HG03108 (cell line): Measurements from ENCODE around the gene C1QTNF9B.
A peak's percentile ranks its signal among the peaks of the same experiment; 100 is the strongest.

ENCODE experiments used
- ATAC-seq: cut with Tn5 transposase; IDR thresholded peaks from one replicate; pipeline ENCODE4 v1.9.1; 2021; ENCODE audit warnings: moderate library complexity; ENCODE audit not compliant: unreplicated experiment

C1QTNF9B gene

DNA sequence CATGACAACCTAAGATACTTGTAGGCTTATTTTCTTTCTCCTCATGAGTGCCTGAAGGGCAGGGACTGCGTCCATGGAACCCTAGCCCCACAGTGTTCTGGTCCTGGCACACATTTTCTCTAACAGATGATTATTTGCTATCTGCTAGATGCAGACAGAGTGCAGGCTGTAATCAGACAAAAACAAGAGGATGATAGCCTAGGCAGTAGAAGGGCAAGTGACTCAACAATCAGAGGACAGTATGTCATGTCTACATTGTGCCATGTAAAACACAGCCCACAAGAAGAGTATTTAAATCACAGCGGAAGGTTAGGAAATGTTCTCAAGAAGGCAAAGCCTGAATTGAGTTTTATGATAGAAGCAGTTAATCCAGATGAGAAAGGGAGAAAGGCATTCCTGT, 37.4 kb downstream of the C1QTNF9B start:
- no peak for ATAC-seq

DNA sequence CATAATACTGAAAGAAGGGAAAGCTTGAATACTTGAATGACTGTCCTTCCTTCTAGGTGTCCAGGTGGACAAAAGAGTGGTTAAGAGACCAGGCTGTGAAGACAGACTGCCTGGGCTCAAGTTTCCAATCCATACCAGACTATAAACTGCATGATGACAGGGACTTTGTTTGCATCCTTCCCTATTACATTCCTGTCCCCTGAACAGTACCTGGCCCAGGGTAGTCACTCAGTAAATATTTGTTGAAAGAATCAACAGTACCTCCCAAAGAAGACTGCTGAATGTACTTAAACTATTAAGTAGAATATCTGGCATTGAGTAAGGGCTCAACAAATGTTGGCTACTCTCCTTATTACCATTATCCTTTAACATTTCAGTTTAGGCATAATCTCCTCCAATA, 37.8 kb downstream of the C1QTNF9B start:
- ATAC-seq, result no peak

DNA sequence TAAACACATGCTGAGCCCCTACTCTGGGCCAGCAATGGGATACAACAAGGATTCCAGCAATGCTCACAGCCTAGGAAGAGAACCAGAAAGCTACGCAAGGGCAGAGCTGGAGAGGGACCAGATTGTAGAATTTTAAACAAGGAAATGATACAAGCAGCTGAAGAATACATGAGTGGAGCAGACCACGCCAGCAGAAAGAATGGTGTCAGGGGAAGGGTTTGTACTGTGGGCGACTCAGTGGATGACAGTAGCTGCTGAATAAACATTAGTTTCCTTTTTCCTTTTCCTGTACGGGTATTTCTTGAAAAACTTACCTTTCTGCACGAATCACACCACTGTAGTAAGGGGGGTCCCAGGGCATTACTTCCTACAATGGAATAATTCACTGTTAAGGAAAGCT, 38.8 kb downstream of the C1QTNF9B start:
- no peak for ATAC-seq

DNA sequence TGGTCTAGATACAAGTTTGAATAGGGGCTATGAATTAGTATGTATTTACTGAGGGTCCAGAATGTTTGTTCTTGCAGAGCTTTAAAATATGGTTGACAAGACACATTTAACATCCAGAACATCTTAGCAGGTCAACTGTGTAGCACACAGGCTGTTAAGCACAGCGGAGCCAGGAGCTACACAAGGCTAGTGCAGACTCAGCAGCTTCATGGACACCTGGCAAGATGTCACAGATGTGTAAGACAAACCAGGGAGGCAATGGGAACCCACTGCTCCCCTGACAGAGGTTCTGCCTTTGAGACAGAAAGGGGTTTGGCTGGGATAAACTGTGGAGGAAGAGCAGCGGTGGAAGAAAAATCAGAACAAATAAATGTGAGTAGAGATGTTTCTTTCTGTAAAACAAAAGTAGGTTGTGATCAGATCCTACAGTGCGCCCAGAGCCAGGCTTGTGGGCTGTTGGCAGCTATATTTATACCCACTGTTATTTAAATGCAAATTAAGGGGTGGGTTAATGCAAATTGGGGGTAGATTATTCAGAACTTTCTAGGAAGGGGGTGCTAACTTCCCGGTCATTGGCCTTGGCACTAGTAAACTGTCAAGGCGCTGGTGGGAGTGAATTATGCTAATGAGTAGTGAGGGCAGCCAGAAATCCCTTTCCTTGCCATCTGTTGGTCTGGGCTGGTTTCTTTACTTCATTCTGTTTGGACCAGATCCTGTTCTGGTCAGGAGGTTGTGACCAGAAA, 41.1 kb downstream of the C1QTNF9B start:
- ATAC-seq, result no peak

DNA sequence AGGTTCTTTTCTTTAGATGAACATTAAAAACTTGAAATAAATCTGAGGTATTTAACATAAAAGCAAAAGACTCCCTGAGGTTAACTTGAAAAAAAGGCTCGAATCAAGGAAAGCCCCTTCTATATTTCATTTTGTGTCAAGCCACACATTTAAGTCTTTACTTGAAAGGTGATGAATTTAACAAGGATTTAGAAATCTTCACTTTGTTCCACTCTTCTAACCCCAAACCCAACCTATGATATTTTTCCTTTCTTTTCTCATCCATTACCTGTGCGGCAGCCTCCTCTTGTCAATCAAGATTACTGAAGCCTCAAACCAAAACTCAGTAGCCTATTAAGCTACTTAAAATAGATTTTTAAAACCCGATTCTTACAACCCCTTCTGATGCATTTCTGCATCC, 41.9 kb downstream of the C1QTNF9B start:
- ATAC-seq, result no peak

DNA sequence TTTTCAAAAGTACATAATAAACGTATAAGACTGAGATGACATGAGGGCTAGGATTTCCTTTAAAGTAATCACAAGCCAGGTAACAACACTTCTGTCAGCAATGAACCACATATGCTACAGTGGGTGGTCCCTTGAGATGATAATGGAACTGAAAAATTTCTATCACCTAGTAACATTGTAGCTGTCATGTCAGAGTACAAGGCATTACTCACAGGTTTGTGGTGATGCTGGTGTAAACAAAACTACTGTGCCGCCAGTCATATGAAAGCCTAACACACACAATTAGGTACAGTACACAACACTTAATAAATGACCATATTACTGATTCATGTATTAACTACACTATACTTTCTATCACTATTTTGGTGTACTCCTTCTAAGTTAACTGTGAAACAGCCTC, 45.0 kb downstream of the C1QTNF9B start:
- no peak for ATAC-seq

DNA sequence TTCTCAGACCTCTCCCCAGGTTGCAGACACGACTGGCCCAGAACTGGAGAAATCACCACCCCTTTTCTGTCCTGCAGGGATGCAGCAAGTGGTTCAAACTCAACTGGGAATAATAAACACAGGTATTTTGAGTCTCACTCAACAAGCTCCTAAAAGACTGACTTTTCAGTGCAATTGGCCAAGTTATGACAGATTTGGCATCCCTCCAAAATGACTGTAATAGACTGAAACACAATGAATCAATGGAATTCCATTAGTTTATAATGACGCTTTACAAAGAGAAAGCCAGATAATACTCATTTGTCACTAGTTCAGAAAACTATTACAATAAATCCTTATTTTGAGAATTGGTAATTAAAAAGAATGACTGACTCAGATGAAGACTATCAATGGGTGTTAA, 46.2 kb downstream of the C1QTNF9B start:
- no peak for ATAC-seq

DNA sequence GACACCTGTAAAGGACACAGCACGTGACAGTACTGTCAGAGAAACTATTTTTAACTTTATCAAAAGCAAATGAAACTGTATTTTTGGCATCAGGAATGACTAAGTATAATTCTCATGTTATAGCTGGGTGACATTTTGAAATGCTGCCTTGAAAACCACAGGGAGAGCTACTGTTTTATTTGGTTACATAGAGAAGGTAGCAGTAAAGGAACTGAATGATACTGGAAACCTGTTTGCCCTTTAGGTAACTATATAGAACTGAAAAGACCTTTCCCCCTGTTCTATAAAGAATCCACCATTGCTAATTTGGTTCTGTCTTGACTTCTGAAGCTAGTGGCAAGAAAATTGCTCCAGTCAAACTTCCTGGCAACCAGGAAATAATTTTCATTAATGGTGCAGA, 47.2 kb downstream of the C1QTNF9B start:
- ATAC-seq, result no peak

DNA sequence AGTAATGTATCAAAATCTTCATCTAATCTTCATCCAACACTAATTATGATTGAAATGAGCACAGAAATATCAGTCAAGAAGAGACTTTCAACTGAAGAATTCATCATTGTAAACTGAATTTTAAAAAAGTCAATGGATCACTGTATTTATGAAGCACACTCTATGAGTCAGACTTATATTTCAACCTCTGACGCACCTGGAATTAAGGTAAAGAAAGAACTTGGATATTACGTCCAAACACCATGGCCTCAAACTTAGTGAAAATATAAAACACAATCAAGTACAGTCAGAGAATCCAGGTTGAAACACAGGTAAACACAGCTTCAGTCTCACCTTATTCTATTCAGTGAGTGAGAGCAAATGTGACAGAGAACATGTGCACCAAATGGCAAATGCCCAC, 47.6 kb downstream of the C1QTNF9B start:
- no peak for ATAC-seq

DNA sequence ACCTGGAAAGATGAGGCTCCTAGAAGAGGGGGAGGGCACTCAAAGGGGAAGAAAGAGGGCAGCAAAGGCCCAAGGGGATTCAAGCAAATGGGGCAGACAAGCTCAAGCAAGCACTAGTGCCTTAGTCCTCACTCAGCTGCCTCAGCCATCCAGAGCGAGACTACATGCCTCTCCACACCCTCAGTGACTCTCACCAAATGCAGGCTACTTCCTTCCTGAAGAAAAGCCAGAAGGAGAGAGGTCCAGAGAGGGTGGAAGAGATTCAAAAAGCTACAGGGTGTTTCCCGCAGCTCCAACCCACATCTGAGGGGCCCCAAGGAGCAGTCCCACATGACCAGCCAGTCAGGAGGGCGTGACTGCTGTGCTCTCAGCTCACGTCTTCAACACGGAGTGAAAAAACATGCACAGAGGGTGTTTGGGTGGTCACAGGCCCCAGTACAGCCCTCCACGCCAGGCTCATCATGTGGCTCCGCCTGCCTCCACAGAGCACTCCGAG, 48.6 kb downstream of the C1QTNF9B start:
- no peak for ATAC-seq

DNA sequence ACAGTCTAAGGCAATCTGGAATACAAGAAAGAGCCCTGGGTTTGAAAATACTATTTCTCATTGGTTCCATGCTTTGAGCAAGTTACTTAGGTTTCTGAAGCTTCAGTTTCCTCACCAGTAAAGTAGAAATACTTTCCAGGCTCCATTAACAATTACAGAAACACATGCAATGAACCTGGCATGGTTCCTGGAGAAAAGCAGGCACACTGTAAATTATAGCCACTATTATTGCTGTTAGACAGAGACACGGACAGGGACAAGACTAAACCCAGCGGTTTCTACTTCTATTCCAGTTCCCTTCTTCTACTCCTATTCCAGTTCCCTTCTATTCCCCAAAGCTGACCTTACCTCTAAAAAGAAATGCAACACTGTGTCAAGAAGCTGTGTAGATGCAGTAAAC, 49.3 kb downstream of the C1QTNF9B start:
- no peak for ATAC-seq

DNA sequence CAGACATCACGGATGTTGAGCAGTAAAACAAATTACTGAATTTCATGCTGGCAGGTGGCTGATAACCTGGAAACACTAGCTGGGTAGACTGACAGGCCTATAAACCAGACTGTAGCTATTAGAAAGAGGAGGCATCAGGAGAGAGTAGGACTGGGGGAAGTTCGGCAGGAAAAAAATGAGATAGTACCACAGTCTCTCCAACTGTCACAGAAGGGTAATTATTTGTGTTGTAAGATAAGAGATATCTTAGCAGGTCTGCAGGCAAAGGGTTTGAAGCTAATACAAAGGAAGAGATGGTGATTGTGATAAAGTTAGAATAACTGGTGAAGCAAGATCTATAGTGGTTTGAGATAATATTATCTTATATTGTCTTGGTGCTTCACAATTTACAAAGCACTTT, 49.8 kb downstream of the C1QTNF9B start:
- ATAC-seq, result no peak

DNA sequence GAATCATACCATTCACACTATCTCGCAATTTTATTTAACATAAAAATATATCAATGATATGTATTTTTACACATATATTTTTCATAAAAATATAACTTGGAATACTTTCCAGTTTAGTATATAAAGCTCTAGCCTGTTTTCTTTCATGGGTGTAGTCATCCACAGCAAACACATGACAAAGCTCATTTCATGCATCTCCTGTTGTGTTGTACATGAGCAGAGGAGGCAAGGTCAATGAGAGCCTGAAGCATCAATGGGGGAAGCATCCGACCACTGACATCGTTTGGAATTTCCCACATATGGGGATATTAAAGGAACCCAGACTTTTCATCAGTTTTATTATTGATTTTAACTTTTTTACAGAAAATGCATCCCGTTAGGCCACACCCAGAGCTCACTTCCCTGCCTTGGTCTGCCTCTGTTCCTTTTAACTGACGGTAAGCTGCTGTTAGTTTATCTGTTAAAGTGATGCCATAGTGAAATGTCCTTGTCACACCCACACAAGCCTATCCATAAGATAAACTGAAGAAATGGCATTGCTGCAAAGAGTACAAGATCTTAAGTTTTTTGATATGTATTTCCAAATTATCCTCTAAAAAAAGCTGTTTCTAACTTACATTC, 52.1 kb downstream of the C1QTNF9B start:
- peak; percentile 9 for ATAC-seq

DNA sequence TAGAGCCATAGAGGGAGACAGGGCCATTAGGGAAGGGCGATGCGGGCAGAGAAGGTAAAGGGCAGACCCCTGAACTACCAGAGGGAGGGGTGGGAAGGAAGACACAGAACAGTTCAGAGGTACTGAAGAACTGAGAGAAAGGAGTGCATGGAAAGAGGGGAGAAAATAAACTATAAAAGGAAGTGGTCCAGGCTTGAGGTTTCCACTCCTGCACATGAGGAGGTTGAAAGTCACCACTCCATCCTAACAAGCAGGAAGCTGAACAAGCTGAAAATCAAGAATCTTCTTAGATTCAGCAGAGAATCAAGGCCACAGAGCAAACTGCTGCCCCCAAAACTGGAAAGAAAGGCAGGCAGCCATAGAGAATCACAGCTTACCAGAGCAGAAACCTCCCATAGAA, 53.2 kb downstream of the C1QTNF9B start:
- ATAC-seq, result no peak

DNA sequence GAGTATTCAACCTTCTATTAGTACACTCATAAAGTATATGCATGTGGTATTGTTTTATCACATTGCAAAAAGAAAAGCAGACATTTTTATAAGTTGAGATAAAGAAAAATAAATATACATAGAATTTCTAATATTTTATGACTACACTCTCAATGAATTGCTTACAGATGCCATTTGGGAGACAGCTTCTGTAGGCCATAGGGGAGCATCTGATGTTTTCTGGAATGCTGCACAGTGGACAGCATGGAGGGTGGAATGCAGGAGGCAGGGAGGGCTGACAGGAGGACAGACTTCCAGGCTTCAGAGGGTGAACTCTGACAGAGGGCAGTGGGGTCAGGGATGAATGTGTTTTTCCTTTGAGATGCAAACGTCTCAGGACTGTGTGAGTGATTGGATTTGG, 53.9 kb downstream of the C1QTNF9B start:
- ATAC-seq, result no peak

DNA sequence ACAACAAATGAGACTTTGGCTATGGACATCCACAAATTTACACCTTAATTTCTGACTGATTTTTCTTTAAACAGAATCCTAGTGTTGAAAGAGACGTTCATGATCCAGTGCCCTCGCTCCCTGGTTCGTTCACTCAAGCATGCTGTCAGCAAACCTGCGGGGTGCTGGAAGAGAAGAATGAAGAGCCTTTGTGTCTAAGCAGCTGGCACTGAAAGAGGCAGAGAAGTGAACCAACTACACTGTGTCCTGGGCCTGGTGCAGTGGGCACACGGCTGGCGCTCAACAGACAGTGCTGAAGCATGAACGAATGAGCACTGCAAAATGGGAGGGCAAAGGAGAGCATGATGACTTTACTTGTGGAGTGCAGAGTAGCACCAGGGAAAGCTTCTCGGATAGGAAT, 54.9 kb downstream of the C1QTNF9B start:
- no peak for ATAC-seq
